Chondrocyte (in vitro differentiated cells): ENCODE data around the gene ZNF511. TPM values are rescaled to one million over a fixed set of nuclear protein-coding genes. Genes with fewer than 3 reads are reported as not detected.
"Not testable (repeated sequence)": the region's sequence is repeated elsewhere in the genome, so short reads cannot be mapped to it uniquely, and the experiment has no call there.

Experiments
- DNase-seq: peaks from one replicate; pipeline ENCODE4 v3.0.0; 2021; ENCODE audit warnings: mixed read lengths, low spot score
- H3K27ac Mint-ChIP-seq: one replicate; pipeline ENCODE4 v1.8.0; 2021; ENCODE audit warnings: mild to moderate bottlenecking, moderate library complexity, mixed read lengths; ENCODE audit not compliant: unreplicated experiment
- H3K27me3 Mint-ChIP-seq: 2 replicates; pipeline ENCODE4 v1.8.0; 2021; ENCODE audit warnings: low read depth, mixed read lengths
- H3K36me3 Mint-ChIP-seq: 2 replicates; pipeline ENCODE4 v1.8.0; 2021; ENCODE audit warnings: low read depth, mixed read lengths
- H3K4me1 Mint-ChIP-seq: 2 replicates; pipeline ENCODE4 v1.8.0; 2021; ENCODE audit warnings: low read depth, mild to moderate bottlenecking, mixed read lengths
- H3K4me3 Mint-ChIP-seq: one replicate; pipeline ENCODE4 v1.8.0; 2021; ENCODE audit warnings: mild to moderate bottlenecking, moderate library complexity, mixed read lengths; ENCODE audit not compliant: unreplicated experiment
- H3K9me3 Mint-ChIP-seq: 2 replicates; pipeline ENCODE4 v1.8.0; 2021; ENCODE audit warnings: low read depth, mixed read lengths
- CTCF ChIP-seq: fragments of 200-600 bp; sonication (generic); IDR thresholded peaks from 2 replicates; pipeline ENCODE4 v1.5.0; 2021; ENCODE audit warnings: antibody characterized with exemption, mild to moderate bottlenecking, moderate library complexity
- total RNA-seq: library from RNA; stranded (reverse); gene quantifications from 3 replicates; pipeline ENCODE4 v1.2.1, GENCODE V29; 2021

The ZNF511 gene
- total RNA-seq, 1 donor from 2014 or later = 25.6 TPM

GRCh38 chr10:133262696-133263095, 46.0 kb upstream of the ZNF511 start:
- Mint-ChIP-seq H3K27ac (no peak overlapping the region), H3K4me1 (peaks cover 14% of the 10 kb centered on the region), H3K36me3 (no peaks in the 10 kb centered on the region), H3K27me3 (no peaks in the 10 kb centered on the region), H3K9me3 (no peaks in the 10 kb centered on the region), H3K4me3 (peak overlapping the region; percentile 68)
- no peak for DNase-seq
- no peak for TF ChIP-seq CTCF

- Mint-ChIP-seq H3K27ac (no peak overlapping the region), H3K9me3 (no peaks in the 10 kb centered on the region), H3K27me3 (no peaks in the 10 kb centered on the region), H3K4me1 (peaks cover 14% of the 10 kb centered on the region), H3K4me3 (no peak overlapping the region), H3K36me3 (no peaks in the 10 kb centered on the region)
- no peak for TF ChIP-seq CTCF
- DNase-seq = no peak
These were observed 45.0 kb upstream of the ZNF511 start for GRCh38 chr10:133263674-133264073.

GRCh38 chr10:133264461-133264860, 44.3 kb upstream of the ZNF511 start:
- no peak overlapping the region for H3K4me3 Mint-ChIP-seq
- H3K27me3 Mint-ChIP-seq = no peaks in the 10 kb centered on the region
- TF ChIP-seq CTCF = no peak
- DNase-seq = no peak
- no peaks in the 10 kb centered on the region for H3K36me3 Mint-ChIP-seq
- H3K27ac Mint-ChIP-seq = no peak overlapping the region
- H3K9me3 Mint-ChIP-seq = no peaks in the 10 kb centered on the region
- H3K4me1 Mint-ChIP-seq = peaks cover 8% of the 10 kb centered on the region

GRCh38 chr10:133265052-133265451, 43.7 kb upstream of the ZNF511 start:
- H3K27me3 Mint-ChIP-seq, DNase-seq, H3K27ac Mint-ChIP-seq, H3K9me3 Mint-ChIP-seq, H3K4me1 Mint-ChIP-seq, H3K4me3 Mint-ChIP-seq, H3K36me3 Mint-ChIP-seq: not testable (repeated sequence)

GRCh38 chr10:133266056-133266795, 42.5 kb upstream of the ZNF511 start:
- H3K9me3 Mint-ChIP-seq = no peaks in the 10 kb centered on the region
- no peak for DNase-seq
- no peaks in the 10 kb centered on the region for H3K4me1 Mint-ChIP-seq
- TF ChIP-seq CTCF = no peak
- no peaks in the 10 kb centered on the region for H3K27me3 Mint-ChIP-seq
- H3K36me3 Mint-ChIP-seq = no peaks in the 10 kb centered on the region
- no peak overlapping the region for H3K27ac Mint-ChIP-seq
- H3K4me3 Mint-ChIP-seq = no peak overlapping the region

- DNase-seq = no peak
- TF ChIP-seq CTCF = no peak
- Mint-ChIP-seq H3K27me3 (no peaks in the 10 kb centered on the region), H3K9me3 (no peaks in the 10 kb centered on the region), H3K4me3 (no peak overlapping the region), H3K27ac (no peak overlapping the region), H3K36me3 (no peaks in the 10 kb centered on the region), H3K4me1 (no peaks in the 10 kb centered on the region)
These were observed 41.4 kb upstream of the ZNF511 start for GRCh38 chr10:133267293-133267692.
